Measurements from ENCODE around the gene INPP5A. TPM values are rescaled to one million over a fixed set of nuclear protein-coding genes. Genes with fewer than 3 reads are reported as not detected.

INPP5A gene
- total RNA-seq, 6 experiments from 2014 or later, result 58.9 to 64.6 (median 63.8) TPM

- TF ChIP-seq CTCF (IDR thresholded peaks at IDR 0.05), result no peak
- Mint-ChIP-seq H3K27me3 (ENCODE audit: insufficient read depth) (no peaks in the 10 kb centered on the region), H3K27ac (no peak overlapping the region), H3K4me3 (no peak overlapping the region), H3K4me1 (ENCODE audit: low read depth) (peaks cover 25% of the 10 kb centered on the region), H3K36me3 (ENCODE audit: low read depth) (peaks cover 10% of the 10 kb centered on the region; the same call in 1 of the 2 replicates), H3K9me3 (no peaks in the 10 kb centered on the region)
- DNase-seq, result no peak
Observed at GRCh38 chr10:132578287-132578951, 40.8 kb downstream of the INPP5A start.

GRCh38 chr10:132579027-132579859, 41.7 kb downstream of the INPP5A start:
- H3K9me3 Mint-ChIP-seq, result no peaks in the 10 kb centered on the region
- peaks cover 10% of the 10 kb centered on the region; the same call in 1 of the 2 replicates for H3K36me3 Mint-ChIP-seq (ENCODE audit: low read depth)
- peaks cover 27% of the 10 kb centered on the region for H3K4me1 Mint-ChIP-seq (ENCODE audit: low read depth)
- no peak overlapping the region for H3K27ac Mint-ChIP-seq
- DNase-seq, result no peak
- no peak overlapping the region for H3K4me3 Mint-ChIP-seq
- no peak for TF ChIP-seq CTCF (IDR thresholded peaks at IDR 0.05)
- no peaks in the 10 kb centered on the region for H3K27me3 Mint-ChIP-seq (ENCODE audit: insufficient read depth)

GRCh38 chr10:132580143-132580542, 42.6 kb downstream of the INPP5A start:
- no peak for DNase-seq
- peaks cover 27% of the 10 kb centered on the region for H3K4me1 Mint-ChIP-seq (ENCODE audit: low read depth)
- no peaks in the 10 kb centered on the region for H3K27me3 Mint-ChIP-seq (ENCODE audit: insufficient read depth)
- H3K36me3 Mint-ChIP-seq (ENCODE audit: low read depth), result peaks cover 10% of the 10 kb centered on the region; the same call in 1 of the 2 replicates
- no peak overlapping the region for H3K4me3 Mint-ChIP-seq
- TF ChIP-seq CTCF (IDR thresholded peaks at IDR 0.05), result no peak
- no peaks in the 10 kb centered on the region for H3K9me3 Mint-ChIP-seq
- no peak overlapping the region for H3K27ac Mint-ChIP-seq

GRCh38 chr10:132580617-132581016, 43.0 kb downstream of the INPP5A start:
- H3K4me3 Mint-ChIP-seq, result no peak overlapping the region
- no peak overlapping the region for H3K27ac Mint-ChIP-seq
- H3K9me3 Mint-ChIP-seq, result no peaks in the 10 kb centered on the region
- TF ChIP-seq CTCF (IDR thresholded peaks at IDR 0.05), result no peak
- peaks cover 27% of the 10 kb centered on the region for H3K4me1 Mint-ChIP-seq (ENCODE audit: low read depth)
- peaks cover 10% of the 10 kb centered on the region; the same call in 1 of the 2 replicates for H3K36me3 Mint-ChIP-seq (ENCODE audit: low read depth)
- H3K27me3 Mint-ChIP-seq (ENCODE audit: insufficient read depth), result no peaks in the 10 kb centered on the region
- DNase-seq, result no peak

GRCh38 chr10:132582137-132582536, 44.5 kb downstream of the INPP5A start:
- Mint-ChIP-seq H3K27ac (no peak overlapping the region), H3K4me1 (ENCODE audit: low read depth) (peaks cover 35% of the 10 kb centered on the region), H3K4me3 (no peak overlapping the region), H3K9me3 (no peaks in the 10 kb centered on the region), H3K27me3 (ENCODE audit: insufficient read depth) (no peaks in the 10 kb centered on the region), H3K36me3 (ENCODE audit: low read depth) (peaks cover 17% of the 10 kb centered on the region)
- no peak for DNase-seq
- no peak for TF ChIP-seq CTCF (IDR thresholded peaks at IDR 0.05)
